HepG2 (cell line): ENCODE results near the gene CLCN2. TPM values are rescaled to one million over a fixed set of nuclear protein-coding genes. Genes with fewer than 3 reads are reported as not detected.

ENCODE experiments used
- ATAC-seq: fragments of 200-7000 bp; cut with Tn5 transposase; 3 replicates; pipeline ENCODE4 v1.9.1; 2020; ENCODE audit warnings: mild to moderate bottlenecking, moderate library complexity
- BruUV-seq: library from RNA; stranded (reverse); fragments of 400-500 nt; replicated peaks from 2 replicates; lab custom pipeline; 2021; lab: Mats Ljungman, UMichigan
- CTCF ChIA-PET: fragments of 300-600 bp; formaldehyde crosslinking; extraction: SDS; loops from one replicate; lab custom pipeline; 2021; ENCODE audit warnings: low total read pairs, inconsistent platforms, low intra/inter-chr PET ratio; lab: Yijun Ruan, JAX
- POLR2A ChIA-PET: fragments of 350-600 bp; sonication (Branson Sonifier 250); formaldehyde crosslinking; loops from one replicate; lab custom pipeline; 2020; ENCODE audit warnings: antibody characterized with exemption, inconsistent platforms; lab: Yijun Ruan, JAX
- DNase-seq: peaks from one replicate; pipeline ENCODE4 v3.0.0-alpha.2; 2015; ENCODE audit warnings: low spot score
- FAIRE-seq: peaks from 3 replicates; lab custom pipeline; 2011; peaks lifted over from hg19 to GRCh38; lab: Jason Lieb, UNC
- H2AFZ ChIP-seq: one replicate; pipeline ENCODE4 v1.6.1; 2011; ENCODE audit warnings: low read length, inconsistent platforms
- H3K27ac ChIP-seq: fragments of 300-600 bp; 3 replicates; pipeline ENCODE4 v1.8.0; 2011; ENCODE audit warnings: mixed run types, mild to moderate bottlenecking, mixed read lengths, low read length, inconsistent platforms; ENCODE audit not compliant: insufficient read depth; ENCODE audit errors: extremely low read length
- H3K27me3 ChIP-seq, 2 experiments: fragments of 200-600 bp in 1 of 2; 2 replicates in 1 of 2; 3 replicates in 1 of 2; pipeline versions ENCODE4 v1.6.0 to v1.8.0; 2011; ENCODE audit warnings: low read length in 2 of 2, mild to moderate bottlenecking in 2 of 2, moderate library complexity in 2 of 2, inconsistent platforms in 1 of 2; ENCODE audit not compliant: insufficient read depth in 2 of 2, control insufficient read depth in 1 of 2
- H3K36me3 ChIP-seq, 2 experiments: fragments of 200-600 bp in 1 of 2; replicated peaks in 1 of 2; 2 replicates in 1 of 2; 3 replicates in 1 of 2; pipeline versions ENCODE4 v1.5.1 to v1.8.0; 2011; ENCODE audit warnings: low read length in 2 of 2, inconsistent platforms in 1 of 2; ENCODE audit not compliant: insufficient read depth in 2 of 2, control insufficient read depth in 1 of 2
- H3K4me1 ChIP-seq: 2 replicates; pipeline ENCODE4 v1.5.1; 2012; ENCODE audit warnings: low read length, inconsistent platforms; ENCODE audit not compliant: insufficient read depth
- H3K4me2 ChIP-seq: 2 replicates; pipeline ENCODE4 v1.6.0; 2011; ENCODE audit warnings: low read depth, low read length, inconsistent platforms
- H3K4me3 ChIP-seq, 3 experiments: fragments of 200-600 bp in 1 of 3; sonication (generic), shearing (Covaris generic) in 1 of 3; replicated peaks in 1 of 3; 2 replicates each; pipeline ENCODE4 v1.5.1; 2011 to 2016; ENCODE audit warnings: low read length in 3 of 3, inconsistent platforms in 2 of 3, low read depth in 2 of 3, mild to moderate bottlenecking in 2 of 3, control low read depth in 1 of 3, mixed read lengths in 1 of 3; ENCODE audit not compliant: insufficient read depth in 1 of 3
- H3K79me2 ChIP-seq: one replicate; pipeline ENCODE4 v1.6.1; 2011; ENCODE audit warnings: low read length, inconsistent platforms; ENCODE audit not compliant: insufficient read depth
- H3K9ac ChIP-seq: 2 replicates; pipeline ENCODE4 v1.6.0; 2011; ENCODE audit warnings: mild to moderate bottlenecking, low read depth, low read length, inconsistent platforms; ENCODE audit not compliant: insufficient read depth
- H3K9me3 ChIP-seq: 2 replicates; pipeline ENCODE4 v1.5.1; 2012; ENCODE audit warnings: mild to moderate bottlenecking, low read length
- H4K20me1 ChIP-seq: 2 replicates; pipeline ENCODE4 v1.6.0; 2011; ENCODE audit warnings: inconsistent platforms, mild to moderate bottlenecking, low read length, moderate library complexity; ENCODE audit not compliant: insufficient read depth
- AHDC1 ChIP-seq: sonication (generic); formaldehyde crosslinking; IDR thresholded peaks from 2 replicates; pipeline ENCODE4 v1.5.1; 2020; ENCODE audit warnings: mild to moderate bottlenecking, missing genetic modification reagents, borderline replicate concordance
- BRF2 ChIP-seq: sonication (generic); formaldehyde crosslinking; IDR thresholded peaks from 2 replicates; pipeline ENCODE4 v1.8.1; 2022; ENCODE audit warnings: mild to moderate bottlenecking, missing genetic modification reagents
- PCBP2 ChIP-seq: fragments of 200-400 bp; formaldehyde crosslinking; optimal IDR thresholded peaks from 2 replicates; pipeline ENCODE3; 2018; ENCODE audit warnings: low read length, low read depth; ENCODE audit not compliant: poor library complexity, severe bottlenecking
- RFX5 ChIP-seq: IDR thresholded peaks from 2 replicates; pipeline ENCODE4 v1.6.1; 2011; ENCODE audit warnings: low read depth, low read length, improper control_type of control experiment
- RXRB ChIP-seq: IDR thresholded peaks from 2 replicates; pipeline ENCODE4 v1.6.1; 2016; ENCODE audit warnings: borderline replicate concordance, missing genetic modification reagents, missing compliant biosample characterization
- U2AF2 ChIP-seq: fragments of 200-400 bp; formaldehyde crosslinking; IDR thresholded peaks from 2 replicates; pipeline ENCODE4 v1.6.1; 2017; ENCODE audit warnings: low read depth, mild to moderate bottlenecking, low read length
- ZMAT3 ChIP-seq: sonication (generic); formaldehyde crosslinking; conservative IDR thresholded peaks from 2 replicates; pipeline ENCODE4 v1.7.0; 2021; ENCODE audit warnings: missing genetic modification reagents
- ZNF253 ChIP-seq: sonication (generic); formaldehyde crosslinking; IDR thresholded peaks from 2 replicates; pipeline ENCODE4 v1.8.0; 2022; ENCODE audit warnings: mild to moderate bottlenecking, missing genetic modification reagents, borderline replicate concordance
- ZNF468 ChIP-seq: sonication (generic); formaldehyde crosslinking; IDR thresholded peaks from 2 replicates; pipeline ENCODE4 v1.8.0; 2022; ENCODE audit warnings: mild to moderate bottlenecking, moderate library complexity, missing genetic modification reagents
- WGBS: methylation state at CpG from one replicate; pipeline ENCODE4 v1.1.6; 2017; ENCODE audit warnings: low lambda C conversion rate; 5-methylcytosine and 5-hydroxymethylcytosine counted together
- in situ Hi-C: cut with HindIII; loops from 2 replicates; pipeline ENCODE4 v1.10.0; 2017; ENCODE audit warnings: low pct_unique_long_range_greater_than_20kb; ENCODE audit not compliant: extremely low pct_ligation_motif_present
- intact Hi-C: fragments of 100-400 bp; cut with micrococcal nuclease; formaldehyde crosslinking; loops from one replicate; pipeline ENCODE4 v1.10.0; 2022; ENCODE audit not compliant: unreplicated experiment
- polyA plus RNA-seq, 8 experiments: library from polyadenylated mRNA; depleted of rRNA in 3 of 8; stranded (reverse) in 7 of 8; unstranded in 1 of 8; fragments of >200 nt; fragmentation: Illumina TruSeq in 4 of 8; extraction: Trizol in 4 of 8; gene quantifications; 2 replicates each; pipeline versions ENCODE4 v1.2.1 to v1.2.3, GENCODE V29; 2011 to 2016; ENCODE audit warnings: low read depth in 4 of 8, missing spikeins in 1 of 8, mixed read lengths in 1 of 8; ENCODE audit not compliant: insufficient read depth in 1 of 8
- total RNA-seq, 5 experiments: library from RNA; depleted of rRNA; stranded (reverse); fragments of >200 nt; fragmentation: Illumina TruSeq; extraction: Trizol; gene quantifications; 2 replicates each; pipeline ENCODE4 v1.2.3, GENCODE V29; 2016; ENCODE audit warnings: low read depth in 1 of 5

Gene CLCN2
- total and polyA plus RNA-seq, 2 of the 13 experiments (the other 11 are each of a cell fraction or from before 2014, with no cell fraction given), result 11.4 to 13.5 TPM

- no peak for TF ChIP-seq BRF2 (CRISPR knock-in tag)
- TF ChIP-seq ZNF468 (CRISPR knock-in tag), result no peak
- WGBS, result 98% methylated on average over 12 of the region's 12 CpGs
- intact Hi-C loops, result no loop called here
- BruUV-seq, result no TSS peak
- Histone ChIP-seq H3K36me3 (peaks cover 8 to 43% of the 10 kb centered on the region in 2 experiments; a peak in 4 of 5 replicates), H3K27ac (no peak overlapping the region), H3K4me1 (peaks cover 23% of the 10 kb centered on the region), H4K20me1 (0 out of 2 replicates have a peak, but pooled peaks cover 3% of the 10 kb centered on the region), H3K27me3 (no peaks in the 10 kb centered on the region; a peak in 1 of 5 replicates), H3K4me2 (no peak overlapping the region), H2AFZ (no peak overlapping the region), H3K9me3 (no peaks in the 10 kb centered on the region), H3K9ac (no peak overlapping the region), H3K4me3 (no peak overlapping the region), H3K79me2 (peaks cover 14% of the 10 kb centered on the region)
- CTCF ChIA-PET, result no interaction called here
- DNase-seq, result no peak
- ATAC-seq, result no peak
- in situ Hi-C loops, result no loop called here
- POLR2A ChIA-PET, result no interaction called here
- no peak for FAIRE-seq
These were observed 3.2 kb downstream of the CLCN2 start for GRCh38 chr3:184358124-184358767.

- Histone ChIP-seq H3K27me3 (no peaks in the 10 kb centered on the region; a peak in 1 of 5 replicates), H3K36me3 (peaks cover 12 to 50% of the 10 kb centered on the region in 2 experiments; a peak in 4 of 5 replicates), H2AFZ (no peak overlapping the region), H3K9me3 (no peaks in the 10 kb centered on the region), H3K4me3 (no peak overlapping the region), H3K27ac (no peak overlapping the region), H3K4me1 (peaks cover 25% of the 10 kb centered on the region), H3K79me2 (peaks cover 14% of the 10 kb centered on the region), H4K20me1 (0 out of 2 replicates have a peak, but pooled peaks cover 3% of the 10 kb centered on the region), H3K9ac (no peak overlapping the region), H3K4me2 (no peak overlapping the region)
- WGBS, result 95% methylated on average over 15 of the region's 24 CpGs
- in situ Hi-C loops (no loop called here), intact Hi-C loops (no loop called here)
- CTCF ChIA-PET, result no interaction called here
- BruUV-seq, result no TSS peak
- ATAC-seq (no peak), DNase-seq (no peak), FAIRE-seq (no peak)
- POLR2A ChIA-PET, result no interaction called here
- TF ChIP-seq RXRB (CRISPR knock-in tag) (no peak), U2AF2 (no peak), ZNF253 (CRISPR knock-in tag) (no peak), ZMAT3 (no peak), AHDC1 (CRISPR knock-in tag) (no peak), RFX5 (no peak), PCBP2 (no peak)
These were observed 3.9 kb downstream of the CLCN2 start for GRCh38 chr3:184357248-184358123.
